ENCODE data around the gene VTCN1.

The VTCN1 gene

GRCh38 chr1:117205368-117205767 is 5.4 kb downstream of the VTCN1 start:
- DNase-seq = no peak

- no peak for DNase-seq
Measured at GRCh38 chr1:117201808-117202207, 8.9 kb downstream of the VTCN1 start.

- DNase-seq = no peak
Measured at GRCh38 chr1:117198097-117198496, 12.6 kb downstream of the VTCN1 start.

- no peak for DNase-seq
Measured at GRCh38 chr1:117189726-117190125, 21.0 kb downstream of the VTCN1 start.

GRCh38 chr1:117188816-117189437 is 21.8 kb downstream of the VTCN1 start:
- no peak for DNase-seq

- no peak for DNase-seq
Measured at GRCh38 chr1:117188170-117188815, 22.4 kb downstream of the VTCN1 start.

GRCh38 chr1:117183112-117183511 is 27.6 kb downstream of the VTCN1 start:
- DNase-seq = no peak

GRCh38 chr1:117182319-117182718 is 28.4 kb downstream of the VTCN1 start:
- no peak for DNase-seq

GRCh38 chr1:117181630-117182041 is 29.1 kb downstream of the VTCN1 start:
- no peak for DNase-seq

GRCh38 chr1:117180147-117180967 is 30.4 kb downstream of the VTCN1 start:
- no peak for DNase-seq

GRCh38 chr1:117179471-117179870 is 31.3 kb downstream of the VTCN1 start:
- DNase-seq = no peak

- no peak for DNase-seq
Measured at GRCh38 chr1:117178756-117179155, 32.0 kb downstream of the VTCN1 start.

- no peak for DNase-seq
Measured at GRCh38 chr1:117177376-117177775, 33.4 kb downstream of the VTCN1 start.

GRCh38 chr1:117176579-117176978 is 34.1 kb downstream of the VTCN1 start:
- DNase-seq = no peak

GRCh38 chr1:117174851-117175250 is 35.9 kb downstream of the VTCN1 start:
- DNase-seq = no peak

GRCh38 chr1:117173691-117174090 is 37.0 kb downstream of the VTCN1 start:
- no peak for DNase-seq

GRCh38 chr1:117173006-117173405 is 37.7 kb downstream of the VTCN1 start:
- DNase-seq = no peak

GRCh38 chr1:117171900-117172511 is 38.7 kb downstream of the VTCN1 start:
- no peak for DNase-seq

GRCh38 chr1:117169871-117170596 is 40.7 kb downstream of the VTCN1 start:
- no peak for DNase-seq

- no peak for DNase-seq
Measured at GRCh38 chr1:117167402-117167801, 43.3 kb downstream of the VTCN1 start.

GRCh38 chr1:117166076-117166475 is 44.7 kb downstream of the VTCN1 start:
- DNase-seq = no peak

- no peak for DNase-seq
Measured at GRCh38 chr1:117164209-117164608, 46.5 kb downstream of the VTCN1 start.

GRCh38 chr1:117162816-117163215 is 47.9 kb downstream of the VTCN1 start:
- no peak for DNase-seq
